ENCODE results near the gene RIC1. TPM values are rescaled to one million over a fixed set of nuclear protein-coding genes. Genes with fewer than 3 reads are reported as not detected.

Gene RIC1
- total and polyA plus RNA-seq, 2 donors (not counting 1 experiment from before 2014, with no cell fraction given): 38.9 to 43.1 TPM

GRCh38 chr9:5784526-5785315, 155.8 kb downstream of the RIC1 start:
- Histone ChIP-seq H3K27me3 (ENCODE audit: control insufficient read depth, insufficient read depth, low read length) (no peaks in the 10 kb centered on the region), H3K9ac (ENCODE audit: insufficient read depth, low read length) (no peak overlapping the region), H4K20me1 (ENCODE audit: control insufficient read depth, extremely low read depth, insufficient read depth, low read length) (no peaks in the 10 kb centered on the region), H3K4me2 (ENCODE audit: extremely low read depth, insufficient read depth, low read length) (no peak overlapping the region), H3K36me3 (ENCODE audit: control insufficient read depth, insufficient read depth, low read length) (no peaks in the 10 kb centered on the region), H3K9me3 (ENCODE audit: control insufficient read depth, insufficient read depth, low read depth, low read length) (no peaks in the 10 kb centered on the region), H2AFZ (ENCODE audit: low read length) (no peak overlapping the region), H3K27ac (ENCODE audit: insufficient read depth, low read length) (no peak overlapping the region), H3K4me3 (replicated peaks in 1 of 4; ENCODE audit: control extremely low read depth in 1 of 4, insufficient read depth in 1 of 4, low read depth in 3 of 4, low read length in 4 of 4) (no peak overlapping the region), H3K79me2 (ENCODE audit: control insufficient read depth, insufficient read depth, low read length) (no peaks in the 10 kb centered on the region), H3K4me1 (ENCODE audit: control insufficient read depth, extremely low read depth, insufficient read depth, low read length) (peaks cover 7% of the 10 kb centered on the region)
- peak in 1 of 2 donors; percentile 41 for DNase-seq (ENCODE audit: low read depth in 2 of 2)
- TF ChIP-seq CTCF (conservative IDR thresholded peaks at IDR 0.05 in 1 of 2, IDR thresholded peaks at IDR 0.05 in 1 of 2; ENCODE audit: low read depth in 1 of 2, low read length in 2 of 2) (no peak), EZH2 (IDR thresholded peaks at IDR 0.05; ENCODE audit: low read length, missing control alignments) (no peak)

- peak; percentile 22 to 31 for DNase-seq (ENCODE audit: low read depth in 2 of 2)
- Histone ChIP-seq H3K4me1 (ENCODE audit: control insufficient read depth, extremely low read depth, insufficient read depth, low read length) (peaks cover 7% of the 10 kb centered on the region), H2AFZ (ENCODE audit: low read length) (no peak overlapping the region)
Observed at GRCh38 chr9:5786370-5787127, 157.6 kb downstream of the RIC1 start.

More at GRCh38 chr9:5786370-5787127, 157.6 kb downstream of the RIC1 start:
- Histone ChIP-seq H3K27me3 (ENCODE audit: control insufficient read depth, insufficient read depth, low read length) (no peaks in the 10 kb centered on the region), H3K27ac (ENCODE audit: insufficient read depth, low read length) (no peak overlapping the region), H3K4me2 (ENCODE audit: extremely low read depth, insufficient read depth, low read length) (no peak overlapping the region), H3K4me3 (replicated peaks in 1 of 4; ENCODE audit: control extremely low read depth in 1 of 4, insufficient read depth in 1 of 4, low read depth in 3 of 4, low read length in 4 of 4) (no peak overlapping the region), H3K9me3 (ENCODE audit: control insufficient read depth, insufficient read depth, low read depth, low read length) (no peaks in the 10 kb centered on the region), H3K36me3 (ENCODE audit: control insufficient read depth, insufficient read depth, low read length) (no peaks in the 10 kb centered on the region), H3K9ac (ENCODE audit: insufficient read depth, low read length) (no peak overlapping the region), H3K79me2 (ENCODE audit: control insufficient read depth, insufficient read depth, low read length) (no peaks in the 10 kb centered on the region), H4K20me1 (ENCODE audit: control insufficient read depth, extremely low read depth, insufficient read depth, low read length) (no peaks in the 10 kb centered on the region)
- TF ChIP-seq CTCF (conservative IDR thresholded peaks at IDR 0.05 in 1 of 2, IDR thresholded peaks at IDR 0.05 in 1 of 2; ENCODE audit: low read depth in 1 of 2, low read length in 2 of 2) (no peak), EZH2 (IDR thresholded peaks at IDR 0.05; ENCODE audit: low read length, missing control alignments) (no peak)
